HG02623 (cell line): Measurements from ENCODE around the gene GFOD1.
"Not testable (repeated sequence)": the region's sequence is repeated elsewhere in the genome, so short reads cannot be mapped to it uniquely, and the experiment has no call there.

Experiments used
- ATAC-seq: cut with Tn5 transposase; IDR thresholded peaks from one replicate; pipeline ENCODE4 v1.9.1; 2021; ENCODE audit warnings: moderate library complexity; ENCODE audit not compliant: unreplicated experiment

Gene GFOD1

GRCh38 chr6:13331516-13332348, 155.7 kb downstream of the GFOD1 start:
- ATAC-seq = no peak

GRCh38 chr6:13328875-13329183, 158.6 kb downstream of the GFOD1 start:
- no peak for ATAC-seq

- peak; percentile 85 for ATAC-seq
Measured at GRCh38 chr6:13328076-13328874, 159.1 kb downstream of the GFOD1 start, which contains the start of gene TBC1D7. TBC1D7 (minus strand) TSS chr6:13328537; CDS start chr6:13326898, 1,639 bp downstream.

GRCh38 chr6:13327691-13328075, 159.7 kb downstream of the GFOD1 start:
- no peak for ATAC-seq

GRCh38 chr6:13326031-13326586, 161.3 kb downstream of the GFOD1 start:
- ATAC-seq = not testable (repeated sequence)

- ATAC-seq = no peak
Measured at GRCh38 chr6:13319891-13320564, 167.4 kb downstream of the GFOD1 start.

- no peak for ATAC-seq
Measured at GRCh38 chr6:13318821-13319220, 168.6 kb downstream of the GFOD1 start.

- ATAC-seq = no peak
Measured at GRCh38 chr6:13315896-13316295, 171.5 kb downstream of the GFOD1 start.

GRCh38 chr6:13314806-13315205, 172.6 kb downstream of the GFOD1 start:
- ATAC-seq = no peak

- ATAC-seq = no peak
Measured at GRCh38 chr6:13311155-13311554, 176.2 kb downstream of the GFOD1 start.

- ATAC-seq = no peak
Measured at GRCh38 chr6:13308332-13308731, 179.1 kb downstream of the GFOD1 start.
